HG02938 (cell line): ENCODE data around the gene ERI3.
"Not testable (repeated sequence)": the region's sequence is repeated elsewhere in the genome, so short reads cannot be mapped to it uniquely, and the experiment has no call there.

ENCODE experiments used
- ATAC-seq: cut with Tn5 transposase; IDR thresholded peaks from one replicate; pipeline ENCODE4 v1.9.1; 2021; ENCODE audit warnings: mild to moderate bottlenecking, moderate library complexity; ENCODE audit not compliant: unreplicated experiment

Gene ERI3

GRCh38 chr1:44217809-44218410 is 137.1 kb downstream of the ERI3 start:
- no peak for ATAC-seq

- ATAC-seq: peak; percentile 73
Observed at GRCh38 chr1:44213222-44214112, 141.6 kb downstream of the ERI3 start, which contains the start of gene DMAP1. Gene DMAP1 (plus strand): TSS chr1:44213471. CDS start chr1:44213754, 283 bp downstream.

- no peak for ATAC-seq
Observed at GRCh38 chr1:44212355-44213221, 142.5 kb downstream of the ERI3 start.

GRCh38 chr1:44210595-44210994 is 144.5 kb downstream of the ERI3 start:
- no peak for ATAC-seq

DNA sequence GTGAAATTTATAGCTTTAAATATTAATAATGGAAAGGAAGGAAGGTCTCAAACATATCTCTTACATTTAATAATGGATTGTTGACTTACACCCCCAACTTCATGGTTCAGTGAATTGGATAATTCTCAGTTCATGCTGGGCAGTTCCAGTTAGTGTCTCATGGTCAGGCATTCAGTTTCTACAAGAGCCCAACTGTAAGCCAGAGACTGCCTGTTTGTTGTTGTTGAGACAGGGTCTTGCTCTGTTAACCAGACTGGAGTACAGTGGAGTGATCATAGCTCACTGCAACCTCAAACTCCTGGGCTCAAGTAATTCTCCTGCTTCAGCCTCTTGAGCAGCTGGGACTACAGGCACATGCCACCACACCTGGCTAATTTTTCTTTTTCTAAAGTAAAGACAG is 146.8 kb downstream of the ERI3 start:
- ATAC-seq: no peak

- ATAC-seq: not testable (repeated sequence)
Observed at GRCh38 chr1:44206545-44206944, 148.5 kb downstream of the ERI3 start.

- no peak for ATAC-seq
Observed at GRCh38 chr1:44200336-44200735, 154.7 kb downstream of the ERI3 start.

DNA sequence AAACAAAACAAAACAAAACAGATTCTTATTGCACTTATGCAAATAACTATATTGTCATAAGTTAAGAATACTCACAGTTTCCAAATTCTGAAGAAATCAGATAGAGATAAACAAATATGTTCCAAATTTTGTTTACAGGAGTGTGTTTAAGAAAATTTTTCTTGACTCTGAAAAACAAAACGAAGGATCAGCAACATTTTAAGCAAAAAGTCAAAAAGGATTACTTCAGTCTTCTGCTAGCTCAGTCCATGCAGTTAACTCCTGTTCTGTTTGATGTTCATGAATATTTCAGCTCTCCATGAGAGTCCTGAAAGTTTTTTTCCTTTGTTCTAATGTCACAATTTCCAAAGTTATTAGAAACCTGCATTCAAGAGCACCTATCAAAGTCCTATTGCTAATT is 180.4 kb downstream of the ERI3 start:
- no peak for ATAC-seq
